NCI-H1436 (cell line): Measurements from ENCODE around the gene EYS.

Experiments
- DNase-seq: peaks from one replicate; lab custom pipeline; 2025; lab: John Stamatoyannopoulos, UW

The EYS gene

DNA sequence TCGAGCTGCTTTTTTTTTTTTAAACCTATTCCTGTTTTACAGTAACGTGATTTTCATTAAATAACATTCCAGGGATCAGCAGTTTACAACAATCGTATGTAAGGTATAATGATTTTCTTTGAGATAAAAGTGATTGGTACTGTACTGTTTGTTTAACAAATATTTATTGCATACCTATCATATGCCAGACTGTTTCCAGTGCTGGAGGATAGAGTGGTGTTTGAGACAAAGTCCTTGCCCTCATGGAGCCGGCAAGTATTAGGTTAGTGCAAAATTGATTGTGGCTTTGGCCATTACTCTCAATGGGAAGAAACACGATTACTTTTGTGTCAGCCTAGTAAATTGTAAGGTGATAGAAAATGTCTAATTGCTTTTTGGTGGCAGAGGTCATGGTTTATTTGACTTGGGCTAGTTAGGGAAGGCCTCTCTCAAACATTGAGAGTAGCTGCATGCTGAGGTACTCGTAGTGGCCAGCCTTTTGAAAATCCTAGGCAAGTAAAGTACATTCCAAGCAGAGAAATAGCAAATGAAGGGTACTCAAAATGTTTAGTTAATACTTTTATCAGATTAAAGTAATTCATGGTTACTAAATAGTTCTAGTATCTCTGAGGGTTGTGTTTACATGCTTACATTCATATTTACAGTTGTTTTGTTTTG is 2035.8 kb downstream of the EYS start:
- DNase-seq, result no peak
